Skeletal muscle cell (primary cell): Measurements from ENCODE around the gene NKX2-3.
A peak's percentile ranks its signal among the peaks of the same experiment; 100 is the strongest.

Experiments used
- DNase-seq: peaks from one replicate; pipeline ENCODE4 v3.0.0-alpha.2; 2010; ENCODE audit warnings: low read depth
- H3K4me3 ChIP-seq: 2 replicates; pipeline ENCODE4 v1.5.1; 2011; ENCODE audit warnings: low read depth, mild to moderate bottlenecking, control low read depth, low read length, moderate library complexity

Gene NKX2-3

GRCh38 chr10:99524736-99525380 lies 7.9 kb upstream of the NKX2-3 start:
- no peak for DNase-seq
- no peak overlapping the region for H3K4me3 ChIP-seq

DNA sequence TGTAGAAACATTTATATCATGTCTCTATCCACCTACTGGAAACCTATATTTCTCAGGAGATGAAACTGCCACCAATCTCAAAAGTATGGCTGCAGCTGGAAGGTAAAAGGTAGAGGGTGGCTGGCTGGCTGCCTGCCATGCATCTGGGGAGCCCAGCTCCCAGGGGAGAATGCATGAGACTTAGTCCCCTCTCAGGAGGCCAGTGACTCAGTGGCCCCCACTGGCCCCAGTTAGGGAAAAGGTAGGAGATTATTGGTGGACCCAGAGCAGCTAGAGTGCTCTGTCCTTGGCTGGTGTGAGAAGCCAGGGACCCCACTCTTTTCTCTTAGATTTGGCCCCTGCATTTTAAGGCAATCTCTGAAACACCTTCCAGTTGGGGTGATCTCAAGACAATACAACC lies 6.8 kb upstream of the NKX2-3 start:
- DNase-seq, result no peak
- H3K4me3 ChIP-seq, result no peak overlapping the region

DNA sequence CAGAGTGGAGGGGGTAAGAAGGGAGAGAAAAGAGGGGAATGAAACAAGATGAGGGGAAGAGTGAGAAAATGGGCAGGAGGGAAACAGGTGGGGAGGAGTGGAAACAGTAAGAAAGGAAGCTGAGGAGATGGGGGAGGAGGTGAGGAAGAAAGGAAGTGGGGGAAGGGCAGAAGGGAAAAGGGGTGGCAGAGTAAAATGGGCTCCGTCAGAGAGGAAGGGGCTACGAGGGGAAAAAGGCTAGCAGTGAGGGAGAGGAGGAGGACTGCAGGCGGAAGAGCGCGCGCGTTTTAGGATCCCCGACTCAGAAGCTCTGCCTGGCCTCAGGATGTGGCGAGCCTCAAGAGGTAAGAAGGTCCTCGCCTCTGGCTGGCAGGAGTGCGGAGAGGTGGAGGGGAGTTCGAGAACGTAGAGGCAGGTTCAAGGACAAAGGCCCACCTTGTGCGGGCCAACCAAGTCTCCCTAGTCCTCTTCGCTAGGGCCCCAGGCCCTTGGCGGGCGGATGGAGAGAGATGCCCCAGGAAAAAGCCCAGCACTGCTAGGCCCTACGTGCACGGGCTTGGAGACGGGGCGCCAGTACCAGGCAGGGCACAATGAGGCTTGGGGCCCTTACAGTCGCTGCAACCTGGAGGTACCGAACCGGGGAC lies 5.8 kb upstream of the NKX2-3 start:
- DNase-seq, result no peak
- no peak overlapping the region for H3K4me3 ChIP-seq

DNA sequence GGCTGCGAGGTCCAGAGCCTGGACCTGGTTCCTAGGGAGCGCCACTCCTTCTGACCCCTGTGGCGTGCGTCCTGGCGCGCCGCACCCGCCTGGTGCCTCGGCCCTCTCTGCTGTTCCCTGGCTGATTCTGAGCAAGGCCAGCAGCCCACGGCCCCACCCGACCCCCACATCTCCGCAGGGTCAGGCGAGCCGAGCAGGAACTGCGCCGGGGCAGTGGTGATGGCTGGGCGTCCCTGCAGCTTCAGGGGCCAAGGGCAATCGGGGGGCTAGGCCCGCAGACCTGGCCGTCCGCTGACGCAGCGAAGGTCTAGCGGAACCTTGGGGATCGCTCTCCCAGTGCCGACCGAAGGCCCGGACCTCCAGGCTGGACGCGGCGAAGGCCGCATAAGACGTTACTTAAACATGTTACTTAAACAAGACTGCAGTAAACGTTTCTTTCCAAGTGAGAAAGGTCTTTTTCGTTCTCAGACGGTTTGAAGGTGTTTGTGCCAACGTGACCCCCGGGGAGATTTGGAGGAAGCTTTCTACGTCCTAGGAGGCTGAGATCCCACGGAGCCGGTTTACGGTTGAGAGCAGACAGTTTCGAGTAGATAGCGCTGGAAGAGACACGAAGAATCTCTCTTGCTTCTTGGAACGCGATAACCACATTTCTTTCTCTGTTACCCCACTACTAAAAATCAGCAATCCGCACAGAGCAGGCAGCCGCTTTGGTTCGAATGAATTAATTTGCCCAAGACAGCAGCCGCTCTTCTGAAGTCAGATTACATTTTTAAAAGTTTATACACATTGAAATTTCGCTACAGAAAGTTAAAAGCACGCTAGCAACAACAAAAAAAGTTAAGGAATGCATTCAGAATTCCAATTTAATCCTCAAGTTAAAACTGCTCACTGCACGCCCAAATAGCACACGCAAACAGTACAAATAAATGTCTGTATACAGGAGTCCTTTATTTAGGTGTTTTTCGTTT lies 4.9 kb upstream of the NKX2-3 start:
- DNase-seq, result no peak
- H3K4me3 ChIP-seq, result no peak overlapping the region

DNA sequence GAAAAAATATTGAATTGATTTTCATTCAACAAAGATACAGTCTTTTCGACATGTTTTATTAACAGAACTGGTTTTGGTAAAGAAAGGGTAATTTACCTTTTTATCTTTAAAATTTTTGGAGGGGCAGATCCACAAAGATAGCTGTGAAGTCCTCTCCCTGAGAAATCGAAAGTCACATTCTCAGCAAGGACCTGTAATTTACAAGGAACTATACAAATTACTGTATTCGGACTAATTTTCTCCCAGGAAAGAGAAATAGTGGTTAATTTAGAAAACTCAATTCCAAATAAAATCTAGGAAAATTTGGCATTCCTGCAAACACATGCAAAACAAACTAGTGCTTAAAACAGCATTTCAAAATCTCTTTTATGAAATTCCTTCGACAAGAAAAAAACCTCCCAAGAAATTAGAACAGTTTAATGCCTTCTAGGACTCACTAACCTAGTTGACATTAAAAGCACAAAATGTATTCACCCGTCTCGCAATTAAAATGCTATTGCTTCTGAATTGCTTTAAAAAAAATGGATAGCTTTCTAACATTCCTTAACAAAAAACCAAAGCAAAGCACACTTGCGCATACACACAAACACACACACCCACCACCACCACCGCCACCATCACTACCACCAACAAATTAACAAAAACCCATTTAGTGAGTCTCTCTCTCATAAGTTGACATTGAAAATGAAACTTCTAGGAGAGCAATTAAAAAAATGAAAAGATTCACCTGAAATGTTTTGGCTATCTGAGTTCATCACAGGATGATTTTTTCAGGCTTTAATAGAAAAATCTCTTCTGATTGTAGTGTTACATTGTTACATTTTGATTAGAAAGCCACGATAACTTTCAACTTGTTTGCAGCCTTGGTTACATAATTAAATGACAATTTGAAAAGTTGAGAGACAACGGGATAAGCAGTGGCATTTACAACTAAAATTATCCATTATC lies 4.0 kb upstream of the NKX2-3 start:
- no peak overlapping the region for H3K4me3 ChIP-seq
- DNase-seq, result no peak

GRCh38 chr10:99529591-99530107 lies 3.1 kb upstream of the NKX2-3 start:
- no peak overlapping the region for H3K4me3 ChIP-seq
- DNase-seq, result no peak

GRCh38 chr10:99530108-99531025 lies 2.4 kb upstream of the NKX2-3 start:
- H3K4me3 ChIP-seq, result no peak overlapping the region
- no peak for DNase-seq

DNA sequence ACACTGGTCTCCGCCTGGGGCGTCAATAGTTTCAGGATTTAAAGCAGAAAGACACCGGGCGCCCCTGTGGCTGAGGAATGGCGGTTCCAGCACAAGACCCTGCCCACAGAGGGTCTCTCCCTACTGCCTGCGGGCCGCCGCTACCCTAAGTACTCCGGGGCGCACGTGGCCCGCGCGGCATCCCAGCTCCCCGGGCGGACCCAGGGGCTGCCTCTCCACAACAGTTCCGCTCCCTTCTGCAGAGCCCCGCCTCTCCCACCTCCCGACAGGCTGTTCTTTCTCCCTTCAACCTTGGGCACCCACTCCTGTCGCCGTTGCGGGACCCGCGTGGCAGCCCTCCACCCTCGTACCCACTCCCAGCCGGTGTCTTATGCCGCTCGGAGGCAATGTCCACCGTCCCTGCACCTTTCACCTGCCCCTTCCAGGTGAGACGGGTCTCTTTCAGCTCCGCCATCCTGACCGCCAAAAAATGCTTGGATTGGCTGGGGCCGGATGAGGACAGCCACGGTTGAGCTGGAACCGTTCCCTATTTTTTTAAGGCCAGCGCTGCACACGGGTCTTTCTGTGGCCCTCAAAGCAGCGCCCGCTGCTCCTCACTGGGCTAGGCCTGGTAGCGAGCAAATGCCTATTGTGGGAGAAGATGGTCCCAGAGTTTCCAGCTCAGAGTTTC lies 1.6 kb upstream of the NKX2-3 start:
- no peak for DNase-seq
- no peak overlapping the region for H3K4me3 ChIP-seq

- H3K4me3 ChIP-seq, result no peak overlapping the region
- DNase-seq, result no peak
These were observed 797 bp upstream of the NKX2-3 start for GRCh38 chr10:99531696-99532593.

DNA sequence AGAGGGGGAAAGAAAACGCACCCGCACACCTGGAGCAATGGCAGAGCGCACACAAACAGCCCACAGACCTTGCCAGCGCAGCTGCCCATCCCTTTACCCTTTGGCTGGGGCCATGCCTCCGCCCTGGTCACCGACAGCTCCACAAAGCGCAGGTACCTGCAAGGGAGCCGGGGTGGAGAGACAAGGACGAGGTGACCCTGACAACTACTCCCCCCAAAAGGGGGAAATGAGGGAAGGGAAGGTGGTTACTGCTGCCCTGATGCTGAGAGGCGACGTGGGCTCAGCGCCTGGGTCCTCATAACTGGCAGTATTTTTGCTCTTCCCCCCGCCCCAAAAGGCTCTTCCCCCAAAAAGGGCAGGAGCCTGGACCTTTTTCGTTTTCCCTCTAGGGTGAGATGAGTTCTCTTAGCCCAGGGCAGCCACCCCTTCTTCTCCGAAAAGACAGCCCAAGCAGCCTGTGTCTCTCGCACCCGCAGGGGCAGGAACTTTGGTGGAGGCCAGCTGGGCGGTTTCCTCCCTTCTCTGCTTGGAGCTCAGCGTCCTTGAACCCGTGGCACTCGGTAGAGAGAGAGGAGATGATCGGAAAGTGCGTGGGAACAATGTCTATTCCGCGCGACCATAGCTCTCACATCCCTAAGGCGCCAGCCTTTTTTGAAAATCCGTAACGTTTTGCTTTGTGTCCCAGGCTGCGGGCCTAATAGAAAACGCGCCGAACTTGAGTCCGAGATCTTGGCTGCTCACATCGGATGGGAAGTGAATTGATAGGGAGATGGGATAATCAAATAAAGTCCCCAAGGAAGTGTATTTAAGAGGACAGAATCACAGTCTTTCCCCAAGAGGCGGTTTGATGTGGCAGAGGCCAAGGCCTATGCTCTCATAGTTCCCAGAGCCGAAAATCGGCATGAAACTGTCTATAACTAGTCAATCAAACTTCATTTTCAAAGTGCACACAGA lies 1.0 kb downstream of the NKX2-3 start:
- no peak for DNase-seq
- no peak overlapping the region for H3K4me3 ChIP-seq

DNA sequence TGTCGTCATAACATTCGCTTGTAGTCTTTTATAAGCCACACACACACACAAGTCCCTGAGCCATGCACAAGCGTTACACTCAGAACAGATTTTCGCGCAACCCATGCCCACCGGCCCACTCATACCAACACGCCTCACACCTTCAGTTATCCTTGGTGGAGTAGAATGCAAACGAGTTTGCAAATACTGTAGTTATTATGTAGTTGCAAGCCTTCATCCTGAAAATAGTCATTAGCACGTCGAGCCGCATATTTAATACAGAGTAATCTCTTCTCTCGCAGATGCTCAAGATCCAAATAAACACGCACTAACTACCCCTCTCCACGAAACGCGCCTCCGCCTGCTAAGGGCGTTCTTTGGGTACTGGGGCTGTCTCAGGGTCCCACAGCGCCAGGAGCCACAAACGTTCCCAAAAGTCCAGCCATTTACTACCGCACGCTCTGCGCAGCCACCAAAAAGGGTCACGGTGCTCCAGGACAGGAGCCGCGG lies 1.8 kb downstream of the NKX2-3 start:
- DNase-seq, result no peak
- no peak overlapping the region for H3K4me3 ChIP-seq

DNA sequence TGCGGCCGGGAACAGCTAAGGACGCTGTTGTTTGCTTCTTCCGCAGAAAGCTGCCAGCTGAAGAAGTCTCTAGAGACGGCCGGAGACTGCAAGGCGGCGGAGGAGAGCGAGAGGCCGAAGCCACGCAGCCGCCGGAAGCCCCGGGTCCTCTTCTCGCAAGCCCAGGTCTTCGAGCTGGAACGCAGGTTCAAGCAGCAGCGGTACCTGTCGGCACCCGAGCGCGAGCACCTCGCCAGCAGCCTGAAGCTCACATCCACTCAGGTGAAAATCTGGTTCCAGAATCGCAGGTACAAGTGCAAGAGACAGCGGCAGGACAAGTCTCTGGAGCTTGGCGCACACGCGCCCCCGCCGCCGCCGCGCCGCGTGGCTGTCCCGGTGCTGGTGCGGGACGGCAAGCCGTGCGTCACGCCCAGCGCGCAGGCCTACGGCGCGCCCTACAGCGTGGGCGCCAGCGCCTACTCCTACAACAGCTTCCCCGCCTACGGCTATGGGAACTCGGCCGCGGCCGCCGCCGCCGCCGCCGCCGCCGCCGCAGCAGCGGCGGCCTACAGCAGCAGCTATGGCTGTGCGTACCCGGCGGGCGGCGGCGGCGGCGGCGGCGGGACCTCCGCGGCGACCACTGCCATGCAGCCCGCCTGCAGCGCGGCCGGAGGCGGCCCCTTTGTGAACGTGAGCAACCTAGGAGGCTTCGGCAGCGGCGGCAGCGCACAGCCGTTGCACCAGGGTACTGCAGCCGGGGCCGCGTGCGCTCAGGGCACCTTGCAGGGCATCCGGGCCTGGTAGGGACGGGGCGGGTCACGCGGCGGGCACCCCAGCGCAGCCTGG lies 2.4 kb downstream of the NKX2-3 start:
- DNase-seq, result no peak
- H3K4me3 ChIP-seq, result peak overlapping the region; percentile 17

DNA sequence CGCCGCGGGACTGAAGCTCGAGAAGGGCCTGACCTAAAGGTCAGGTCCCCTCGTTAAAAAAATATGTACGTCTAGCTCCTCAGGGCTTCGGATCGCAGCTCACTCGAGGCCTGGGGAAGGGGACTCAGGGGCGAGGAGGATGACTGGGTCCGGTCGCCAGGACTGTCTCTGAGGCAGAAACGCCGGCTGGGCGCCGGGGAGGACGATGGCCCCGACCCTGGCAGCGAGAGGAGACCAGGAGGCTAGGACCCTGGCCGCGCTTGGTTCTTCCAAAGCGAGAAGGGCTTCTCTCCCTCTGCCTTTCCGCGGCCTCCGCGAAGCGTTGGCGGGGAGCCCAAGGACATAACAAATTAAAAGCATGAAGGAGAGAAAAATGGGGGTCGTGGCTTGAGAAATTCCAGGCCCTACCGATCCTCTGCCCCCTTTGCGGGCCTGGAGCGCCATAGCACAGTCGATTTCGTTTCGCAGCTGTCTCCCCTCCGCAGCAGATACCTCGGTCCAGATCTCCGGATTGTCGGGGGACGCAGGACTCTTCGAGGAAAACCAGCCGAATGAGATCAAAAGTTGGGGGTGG lies 3.1 kb downstream of the NKX2-3 start:
- H3K4me3 ChIP-seq, result no peak overlapping the region
- no peak for DNase-seq

DNA sequence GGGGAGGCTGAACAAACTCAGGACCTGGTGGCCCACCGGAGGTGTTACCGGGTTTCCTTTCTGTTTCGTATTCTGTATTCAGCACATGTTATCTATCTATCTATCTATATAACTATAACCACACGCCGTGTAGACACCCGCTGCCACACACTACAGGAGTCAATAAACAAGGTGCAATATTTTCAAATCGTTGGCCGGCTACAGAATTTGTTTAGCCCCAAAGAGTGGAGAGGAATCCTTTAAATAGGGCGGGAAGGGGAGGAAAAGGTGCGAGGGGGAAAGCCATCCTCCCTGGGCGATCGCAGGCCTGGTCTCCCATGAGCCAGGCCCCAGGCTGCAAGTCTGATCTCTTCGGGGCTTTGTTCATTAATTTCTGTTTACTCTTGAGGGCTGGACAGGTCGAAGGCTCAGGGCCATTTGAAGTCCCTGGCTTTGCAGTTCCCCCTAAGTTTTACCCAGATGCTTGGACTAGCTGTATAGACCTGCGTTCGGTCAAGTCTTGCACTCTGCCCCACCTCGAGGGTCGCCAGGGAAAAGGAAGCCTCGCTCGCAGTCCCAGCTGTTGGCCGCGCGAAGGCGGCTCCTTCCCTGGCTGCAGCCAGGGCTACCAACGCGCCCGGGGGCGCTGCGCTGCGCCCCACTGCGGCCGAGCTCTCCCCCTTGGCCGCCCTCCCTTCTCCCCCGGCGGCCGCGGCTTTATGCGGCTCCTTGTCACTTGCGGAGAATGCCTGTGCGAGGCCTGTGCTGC lies 3.8 kb downstream of the NKX2-3 start:
- H3K4me3 ChIP-seq, result peak overlapping the region; percentile 7
- DNase-seq, result no peak
